ENCODE results near the gene CDV3.

The CDV3 gene

GRCh38 chr3:133576169-133576568, 2.7 kb downstream of the CDV3 start:
- DNase-seq (ENCODE audit: low spot score) = no peak
- no peak for TF ChIP-seq CTCF (IDR thresholded peaks at IDR 0.05; ENCODE audit: extremely low read depth, missing control alignments)

GRCh38 chr3:133578548-133579191, 5.2 kb downstream of the CDV3 start:
- no peak for DNase-seq (ENCODE audit: low spot score)

GRCh38 chr3:133583396-133583795, 9.9 kb downstream of the CDV3 start:
- DNase-seq (ENCODE audit: low spot score) = no peak
- no peak for TF ChIP-seq CTCF (IDR thresholded peaks at IDR 0.05; ENCODE audit: extremely low read depth, missing control alignments)

More at GRCh38 chr3:133578548-133579191, 5.2 kb downstream of the CDV3 start:
- peak; percentile 11 for TF ChIP-seq CTCF (IDR thresholded peaks at IDR 0.05; ENCODE audit: extremely low read depth, missing control alignments)

- no peak for TF ChIP-seq CTCF (IDR thresholded peaks at IDR 0.05; ENCODE audit: extremely low read depth, missing control alignments)
- no peak for DNase-seq (ENCODE audit: low spot score)
These were observed 14.5 kb downstream of the CDV3 start for GRCh38 chr3:133588035-133588434.

- TF ChIP-seq CTCF (IDR thresholded peaks at IDR 0.05; ENCODE audit: extremely low read depth, missing control alignments) = no peak
- DNase-seq (ENCODE audit: low spot score) = no peak
These were observed 15.4 kb downstream of the CDV3 start for GRCh38 chr3:133588784-133589465.

- DNase-seq (ENCODE audit: low spot score) = no peak
- no peak for TF ChIP-seq CTCF (IDR thresholded peaks at IDR 0.05; ENCODE audit: extremely low read depth, missing control alignments)
These were observed 16.0 kb downstream of the CDV3 start for GRCh38 chr3:133589503-133589902.

GRCh38 chr3:133591271-133591742, 17.8 kb downstream of the CDV3 start:
- DNase-seq (ENCODE audit: low spot score) = no peak
- TF ChIP-seq CTCF (IDR thresholded peaks at IDR 0.05; ENCODE audit: extremely low read depth, missing control alignments) = no peak
